Activated CD4-positive, CD25-positive, alpha-beta regulatory T cell treated with anti-CD3 and anti-CD28 coated beads, Interleukin-2, amount 50 U/mL, for 72 hours (primary cell): Measurements from ENCODE around the gene INTS6.

ENCODE experiments used
- DNase-seq: peaks from one replicate; pipeline ENCODE4 v3.0.0; 2021

Gene INTS6

GRCh38 chr13:51405176-51405575 lies 47.7 kb downstream of the INTS6 start:
- no peak for DNase-seq

DNA sequence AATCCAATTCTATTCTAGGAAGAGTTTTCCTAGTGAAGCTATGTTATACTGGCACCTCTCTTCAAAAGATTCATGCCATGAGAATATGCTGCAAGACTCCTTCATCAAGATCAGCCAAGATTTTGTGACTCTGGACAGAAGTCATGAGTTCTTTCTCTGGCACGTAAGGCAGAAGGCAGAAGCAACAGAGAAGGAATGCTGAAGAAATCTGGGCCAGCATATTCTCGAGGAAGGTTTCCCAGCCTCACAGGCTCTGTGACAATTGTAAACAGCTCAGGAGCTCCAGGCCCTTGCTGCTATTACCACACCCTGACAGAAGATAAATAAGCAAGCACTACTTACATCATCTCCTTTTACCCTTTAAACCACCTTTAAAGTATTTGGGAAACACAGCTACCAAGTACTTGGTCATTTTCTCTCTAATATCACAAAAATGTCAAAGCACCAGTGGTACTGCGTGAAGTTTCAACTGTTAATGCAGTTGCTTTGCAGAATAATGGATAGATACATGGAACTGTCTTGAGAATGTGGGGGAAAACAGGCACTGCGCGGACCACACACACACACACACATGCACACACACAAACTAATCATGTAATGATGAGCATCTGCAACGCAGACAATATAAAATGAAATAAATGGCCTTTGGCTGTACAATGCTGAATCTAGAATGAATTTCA lies 55.4 kb downstream of the INTS6 start:
- no peak for DNase-seq

DNA sequence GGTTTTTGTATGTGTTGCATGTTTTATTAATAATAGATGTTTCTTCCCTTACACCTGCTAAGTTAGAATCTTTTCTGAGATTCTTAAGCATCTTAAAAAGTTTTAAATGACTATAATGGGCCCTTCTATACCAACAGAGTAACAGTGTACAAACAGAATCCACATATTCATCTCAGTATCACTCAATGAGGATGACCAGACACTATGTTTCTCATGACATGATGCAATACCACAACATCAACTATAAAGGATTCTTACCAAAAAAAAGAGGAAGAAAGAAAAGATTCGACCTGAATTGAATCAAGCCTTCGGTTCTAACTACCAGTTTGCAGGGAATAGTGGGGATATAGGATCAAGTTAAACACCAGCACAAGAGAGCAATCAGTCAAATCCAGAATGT lies 56.5 kb downstream of the INTS6 start:
- DNase-seq, result no peak

- DNase-seq, result no peak
These were observed 58.1 kb downstream of the INTS6 start for GRCh38 chr13:51394724-51395123.

DNA sequence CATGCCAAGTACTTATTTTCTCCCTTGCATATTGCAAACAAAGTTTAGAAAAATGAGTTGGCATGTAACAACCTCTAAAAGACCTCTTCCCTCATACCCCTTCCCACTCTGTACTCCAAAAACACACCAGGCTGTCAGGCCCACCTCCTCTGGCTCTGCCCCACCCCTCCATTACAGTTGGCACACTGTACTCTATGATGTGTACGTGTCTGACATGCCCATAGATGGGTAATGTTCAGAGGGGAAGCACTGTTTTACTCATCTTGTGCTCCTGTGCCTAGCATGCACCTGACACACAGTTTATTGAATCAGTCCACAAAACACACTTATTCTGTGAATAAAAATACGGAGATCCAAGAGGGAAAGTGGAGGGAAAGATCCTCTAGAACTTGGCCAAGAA lies 67.7 kb downstream of the INTS6 start:
- DNase-seq, result no peak

DNA sequence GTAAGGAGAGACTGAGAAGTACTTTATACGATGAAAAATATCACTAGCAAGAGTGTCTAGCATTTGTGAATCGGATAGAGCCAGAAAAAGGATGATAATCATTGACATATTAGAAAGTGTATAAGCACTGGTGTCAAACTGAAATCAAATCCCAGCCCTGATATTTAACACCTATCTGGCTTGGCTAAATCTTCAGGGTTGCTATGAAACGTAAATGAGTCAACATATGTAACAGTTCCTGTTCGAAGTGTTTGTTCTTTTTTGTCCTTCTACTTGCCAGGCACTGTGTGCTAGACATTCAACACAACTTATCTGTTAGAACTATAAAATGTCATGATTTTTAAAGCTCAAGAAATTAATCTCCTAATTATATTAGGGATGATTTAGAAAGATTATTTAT lies 72.6 kb downstream of the INTS6 start:
- no peak for DNase-seq

DNA sequence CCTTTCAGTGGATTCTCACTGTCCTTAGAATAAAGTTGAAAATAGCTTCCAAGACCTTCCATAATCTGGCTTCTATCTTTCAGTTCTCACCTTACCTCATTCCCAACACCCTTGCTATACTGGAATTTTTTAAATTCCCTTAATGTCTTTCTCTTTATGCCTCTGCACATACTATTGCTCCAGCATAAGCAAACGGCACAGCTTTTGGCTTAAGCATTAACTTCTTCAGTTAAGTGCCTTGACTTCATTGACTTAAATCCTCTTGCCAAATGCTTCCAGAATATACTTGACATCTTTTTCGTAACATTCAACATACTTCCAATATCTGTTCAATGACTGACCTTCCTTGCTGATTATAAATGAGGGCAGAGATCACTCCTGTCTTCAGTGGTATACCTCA lies 79.4 kb downstream of the INTS6 start:
- DNase-seq, result no peak

GRCh38 chr13:51371768-51372399 lies 81.0 kb downstream of the INTS6 start:
- no peak for DNase-seq

DNA sequence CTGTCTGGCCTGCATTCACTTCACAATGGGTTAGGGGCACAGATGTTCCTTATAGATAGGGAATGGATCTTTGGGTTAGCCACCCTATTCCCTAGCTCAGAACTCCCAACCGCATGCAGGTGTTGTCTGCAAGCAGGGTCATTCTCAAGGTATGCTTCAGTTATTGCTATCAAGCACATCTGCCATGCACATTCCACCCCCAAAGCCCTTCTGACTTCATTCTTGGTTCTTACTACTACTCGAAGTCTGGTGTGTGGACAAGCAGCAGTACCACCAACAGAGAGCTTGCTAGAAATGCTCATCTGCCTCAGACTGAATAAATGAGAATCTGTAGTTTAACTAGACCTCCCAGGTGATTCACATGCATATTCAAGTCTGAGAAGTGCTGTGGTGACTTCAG lies 82.0 kb downstream of the INTS6 start:
- no peak for DNase-seq

- DNase-seq, result no peak
These were observed 82.7 kb downstream of the INTS6 start for GRCh38 chr13:51370116-51370515.

DNA sequence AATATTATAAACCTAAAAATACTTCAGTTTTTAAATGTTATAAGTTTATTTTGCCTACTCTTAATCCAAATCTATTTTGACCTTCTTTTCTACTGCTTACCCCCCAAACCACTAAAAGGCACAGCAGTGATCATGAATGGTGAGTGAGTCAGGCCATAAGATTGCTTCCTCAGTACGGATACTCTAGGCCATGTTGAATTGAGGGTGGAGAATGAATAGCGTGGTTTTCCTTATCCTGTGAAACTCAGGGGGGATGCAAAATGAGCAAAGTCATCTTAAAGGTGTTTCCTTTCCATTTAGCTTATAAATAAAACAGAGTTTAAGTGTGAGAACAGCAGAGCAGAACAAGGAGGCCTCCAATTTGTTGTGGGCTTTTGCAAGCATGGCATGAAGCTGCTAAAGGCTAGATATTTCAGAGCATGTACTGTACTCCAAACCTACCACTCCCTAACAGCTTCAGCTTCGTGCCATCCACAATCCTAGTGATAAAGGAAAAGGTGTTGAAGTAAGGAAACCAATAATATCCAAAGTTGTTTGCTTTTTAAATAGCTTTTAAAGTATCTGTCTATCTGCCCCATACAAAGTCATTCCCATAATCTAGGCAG lies 88.3 kb downstream of the INTS6 start:
- DNase-seq, result no peak

DNA sequence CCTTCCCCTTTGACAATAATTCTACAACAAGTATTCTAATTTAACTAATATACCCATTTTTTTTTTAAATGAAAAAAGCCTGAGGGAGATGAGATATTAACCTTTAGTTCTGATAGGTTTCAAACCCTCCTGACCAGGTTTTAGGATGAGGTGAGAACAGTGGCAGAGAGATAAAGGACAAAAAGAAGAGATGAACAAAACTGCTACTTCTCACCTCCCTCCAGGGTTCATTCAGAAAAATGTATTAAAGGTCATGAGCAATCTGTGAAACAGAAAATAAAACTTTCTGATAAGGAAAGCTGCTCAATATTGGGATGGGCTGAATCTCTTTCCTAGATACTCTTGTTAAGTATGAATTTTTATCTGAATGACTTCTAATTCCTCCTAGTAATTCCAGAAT lies 89.2 kb downstream of the INTS6 start:
- no peak for DNase-seq

DNA sequence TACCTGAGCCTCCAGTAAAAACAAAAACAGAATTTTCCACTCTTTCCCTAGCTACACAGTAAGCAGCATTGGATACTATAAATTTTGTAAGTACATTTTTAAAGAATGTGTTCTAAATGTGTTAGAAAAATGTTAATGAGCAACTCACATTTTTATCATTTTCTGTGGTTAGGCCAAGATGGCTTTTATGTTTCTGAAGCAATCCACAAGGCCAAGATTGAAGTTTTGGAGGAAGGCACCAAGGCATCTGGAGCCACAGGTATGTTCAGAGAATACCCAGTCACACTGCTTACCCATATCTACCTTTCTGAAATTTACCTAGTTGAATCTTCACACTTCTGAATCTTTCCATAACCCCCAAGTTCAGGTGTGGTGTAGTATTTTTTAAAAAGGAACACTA lies 91.7 kb downstream of the INTS6 start:
- DNase-seq, result no peak

GRCh38 chr13:51360489-51360888 lies 92.3 kb downstream of the INTS6 start:
- no peak for DNase-seq

GRCh38 chr13:51359352-51359751 lies 93.5 kb downstream of the INTS6 start:
- no peak for DNase-seq

DNA sequence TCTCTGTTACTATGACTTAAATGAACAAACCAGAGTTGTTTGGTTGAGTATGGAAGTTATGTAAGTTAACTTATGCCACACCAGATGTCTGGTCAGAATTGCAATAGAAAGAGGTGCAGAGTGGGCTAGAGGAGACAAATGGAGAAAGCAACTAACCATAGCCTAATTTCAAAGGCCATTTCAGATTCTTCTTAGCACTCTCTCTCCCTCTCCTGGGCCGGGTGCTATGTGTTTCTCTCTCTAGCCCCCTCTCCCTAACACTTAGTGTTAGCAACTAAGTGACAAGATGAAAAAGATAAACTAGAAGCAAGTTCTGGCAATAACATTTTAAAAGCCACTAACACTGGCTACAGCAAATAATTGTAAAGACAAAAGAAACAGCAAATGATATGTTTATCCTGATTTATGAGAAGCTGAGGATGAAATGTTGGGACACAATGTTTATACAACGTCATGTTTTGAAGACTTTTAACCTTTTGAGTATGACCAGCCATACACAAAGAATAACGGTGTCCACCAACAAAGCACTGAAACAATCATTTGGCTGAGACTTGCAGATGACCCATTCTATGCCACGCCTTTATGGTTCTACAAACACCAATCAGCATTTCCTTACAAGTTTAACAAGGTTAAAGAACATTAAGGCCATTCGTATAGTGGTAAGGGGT lies 94.8 kb downstream of the INTS6 start:
- DNase-seq, result no peak

DNA sequence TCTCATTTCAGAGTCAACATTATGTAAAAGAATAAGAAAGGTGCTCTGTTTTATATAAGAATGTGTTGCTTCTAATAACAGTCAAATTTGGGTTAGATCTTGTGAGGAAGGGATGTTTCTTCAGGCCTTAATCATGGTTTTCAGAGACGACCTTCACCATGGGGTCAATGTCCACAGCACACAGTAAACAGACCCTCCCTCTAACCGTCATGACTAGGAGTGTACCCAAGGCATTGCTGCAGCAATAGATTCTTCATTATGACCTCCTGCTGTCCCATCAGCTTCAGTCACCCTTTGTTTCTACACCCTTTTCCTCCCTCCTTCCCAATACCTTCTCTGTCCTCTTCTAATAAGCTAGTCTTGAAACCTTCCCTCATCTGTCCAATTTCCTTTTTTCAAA lies 97.6 kb downstream of the INTS6 start:
- DNase-seq, result no peak

DNA sequence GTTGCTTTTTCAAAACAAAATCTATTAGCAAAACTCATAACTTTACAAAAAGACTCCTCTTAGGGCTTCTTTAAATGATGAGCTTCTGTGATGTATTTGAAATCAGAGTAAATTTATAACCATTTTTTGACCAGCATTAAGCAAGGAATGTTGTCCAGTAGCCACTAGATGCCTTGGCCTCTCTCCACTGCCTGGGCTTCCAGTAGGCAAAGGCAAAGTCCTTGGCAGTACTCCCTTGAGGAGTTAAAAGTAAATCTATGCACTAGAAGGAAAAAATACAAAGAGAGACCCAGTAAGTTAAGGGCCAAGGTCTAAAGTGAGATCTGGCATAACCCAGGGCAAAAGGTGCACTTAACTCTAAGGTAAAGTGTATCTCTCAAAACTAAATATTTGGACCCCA lies 103.8 kb downstream of the INTS6 start:
- no peak for DNase-seq

DNA sequence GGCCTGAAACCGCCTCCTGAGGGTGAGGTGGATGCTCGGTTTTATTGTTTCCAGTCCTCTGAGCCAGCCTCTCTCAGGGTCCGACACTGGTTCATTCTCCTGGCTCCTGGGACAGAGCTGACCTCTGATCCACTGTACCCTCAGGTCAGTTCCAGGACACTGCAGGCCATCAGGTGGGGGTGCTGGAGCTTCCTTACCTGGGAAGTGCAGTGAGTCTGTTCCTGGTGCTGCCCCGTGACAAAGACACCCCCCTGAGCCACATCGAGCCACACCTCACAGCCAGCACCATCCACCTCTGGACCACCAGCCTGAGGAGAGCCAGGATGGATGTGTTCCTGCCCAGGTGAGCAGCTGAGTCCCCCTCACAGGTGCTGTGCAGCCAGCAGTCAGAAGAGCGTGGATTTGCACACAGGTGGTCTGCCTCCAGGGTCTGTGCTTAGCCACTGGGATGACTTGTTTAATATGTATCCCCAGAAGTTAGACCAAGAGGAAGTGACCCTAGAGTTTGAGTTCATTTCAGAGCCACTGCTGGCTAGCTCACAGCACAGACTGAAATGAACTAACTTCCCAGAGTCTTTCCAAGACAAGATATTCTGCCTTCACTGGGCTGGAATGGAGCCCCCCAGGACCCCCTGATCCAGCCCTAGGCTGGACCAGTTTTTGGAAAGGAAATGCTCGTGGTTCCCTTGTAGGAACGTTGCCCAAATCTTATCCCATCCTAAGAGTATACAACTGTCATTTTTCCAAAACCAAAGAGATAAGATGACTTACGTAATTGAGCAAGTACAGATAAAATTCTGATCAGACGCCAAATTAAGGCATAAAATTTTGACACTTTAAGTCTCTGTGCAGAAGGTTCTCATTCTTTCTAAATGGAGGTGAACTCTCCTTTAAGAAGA lies 104.5 kb downstream of the INTS6 start:
- DNase-seq, result no peak

GRCh38 chr13:51347099-51347498 lies 105.7 kb downstream of the INTS6 start:
- DNase-seq, result no peak

DNA sequence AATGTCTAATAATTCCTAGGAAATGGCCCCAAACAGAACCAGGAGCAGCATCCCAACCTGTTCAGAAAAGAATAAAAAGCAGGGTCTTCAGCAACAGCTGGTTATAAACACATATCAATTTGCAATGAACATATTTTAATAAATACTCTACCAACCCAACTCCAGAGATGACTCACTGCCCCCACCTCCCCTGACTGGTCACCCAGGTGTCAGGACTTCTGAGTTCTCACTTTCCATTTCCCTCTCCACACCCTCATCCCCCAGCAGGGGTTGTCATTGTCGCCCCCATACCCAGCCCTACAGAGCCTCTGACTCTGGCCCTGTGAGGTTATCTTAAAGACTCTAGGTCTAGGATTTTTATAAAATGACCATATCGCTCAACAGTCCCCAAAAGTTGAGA lies 106.4 kb downstream of the INTS6 start:
- no peak for DNase-seq

DNA sequence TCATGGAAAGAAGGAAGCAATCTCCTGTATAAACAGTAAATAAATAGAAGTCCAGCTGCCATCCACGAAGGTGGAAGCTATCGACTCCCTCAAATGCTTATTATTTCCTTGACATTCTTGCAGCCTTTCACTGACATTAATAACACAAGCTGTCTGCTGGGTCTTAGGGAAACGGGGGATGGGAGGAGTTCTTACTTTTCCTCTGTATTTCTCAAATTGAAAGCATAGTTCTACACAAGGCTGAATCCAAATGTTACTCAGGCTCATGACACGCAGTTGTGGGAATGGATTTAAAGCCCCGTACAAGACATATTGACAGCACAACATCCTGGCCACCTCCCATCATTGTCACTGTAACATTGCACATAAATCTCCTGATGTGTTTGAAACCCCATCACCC lies 109.4 kb downstream of the INTS6 start:
- DNase-seq, result no peak

DNA sequence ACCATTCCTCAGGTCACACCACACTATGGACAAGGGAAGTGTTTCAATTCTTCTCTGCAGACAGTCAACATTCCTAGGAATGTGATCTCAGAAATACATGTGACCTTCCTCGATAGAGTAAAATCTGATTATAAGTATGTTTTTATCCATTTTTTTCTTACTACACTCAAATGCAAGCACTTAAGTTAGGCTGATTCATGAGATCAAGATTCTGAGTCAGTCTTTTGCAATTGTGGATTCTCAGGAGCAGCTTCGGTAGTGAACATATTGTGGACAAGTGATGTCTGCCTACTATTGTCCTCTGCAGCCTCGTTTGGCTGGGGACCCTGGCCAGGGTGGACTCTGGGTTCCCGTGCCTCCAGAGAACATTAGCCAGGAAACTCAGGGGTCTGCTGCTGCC lies 110.1 kb downstream of the INTS6 start:
- DNase-seq, result no peak
